ENCODE results near the gene PTPRN2.

The PTPRN2 gene

GRCh38 chr7:158289761-158290523 lies 297.7 kb downstream of the PTPRN2 start:
- DNase-seq = no peak

- DNase-seq = no peak
These were observed 298.4 kb downstream of the PTPRN2 start for GRCh38 chr7:158289231-158289630.

GRCh38 chr7:158286210-158286609 lies 301.4 kb downstream of the PTPRN2 start:
- no peak for DNase-seq

GRCh38 chr7:158285383-158285770 lies 302.2 kb downstream of the PTPRN2 start:
- no peak for DNase-seq

GRCh38 chr7:158284617-158285382 lies 302.8 kb downstream of the PTPRN2 start:
- no peak for DNase-seq

GRCh38 chr7:158284121-158284520 lies 303.5 kb downstream of the PTPRN2 start:
- DNase-seq = no peak

GRCh38 chr7:158283016-158283974 lies 304.3 kb downstream of the PTPRN2 start:
- no peak for DNase-seq

- DNase-seq = no peak
These were observed 305.1 kb downstream of the PTPRN2 start for GRCh38 chr7:158282461-158283001.

GRCh38 chr7:158281441-158281840 lies 306.2 kb downstream of the PTPRN2 start:
- DNase-seq = no peak

- DNase-seq = no peak
These were observed 307.0 kb downstream of the PTPRN2 start for GRCh38 chr7:158280448-158281144.

GRCh38 chr7:158279539-158280447 lies 307.8 kb downstream of the PTPRN2 start:
- no peak for DNase-seq

- DNase-seq = no peak
These were observed 308.8 kb downstream of the PTPRN2 start for GRCh38 chr7:158278745-158279320.

- DNase-seq = no peak
These were observed 310.1 kb downstream of the PTPRN2 start for GRCh38 chr7:158277219-158278141.

- no peak for DNase-seq
These were observed 311.0 kb downstream of the PTPRN2 start for GRCh38 chr7:158276414-158277218.

- DNase-seq = no peak
These were observed 311.8 kb downstream of the PTPRN2 start for GRCh38 chr7:158275711-158276413.

- no peak for DNase-seq
These were observed 312.6 kb downstream of the PTPRN2 start for GRCh38 chr7:158274996-158275395.

- DNase-seq = no peak
These were observed 313.2 kb downstream of the PTPRN2 start for GRCh38 chr7:158274404-158274811.
